BJ (cell line): ENCODE data around the gene RNU5B-1. TPM values are rescaled to one million over a fixed set of nuclear protein-coding genes. Genes with fewer than 3 reads are reported as not detected.
"Not testable (repeated sequence)": the region's sequence is repeated elsewhere in the genome, so short reads cannot be mapped to it uniquely, and the experiment has no call there.

Source experiments
- CTCF ChIA-PET: fragments of 350-600 bp; formaldehyde crosslinking; extraction: SDS; loops from one replicate; lab custom pipeline; 2021; ENCODE audit warnings: antibody characterized with exemption, inconsistent platforms; lab: Yijun Ruan, JAX
- POLR2A ChIA-PET: fragments of 300-600 bp; sonication (Branson Sonifier 250); formaldehyde crosslinking; extraction: SDS; loops from one replicate; lab custom pipeline; 2021; ENCODE audit warnings: antibody characterized with exemption; lab: Charles Lee
- DNase-seq: peaks from one replicate; pipeline ENCODE4 v3.0.0-alpha.2; 2011; ENCODE audit warnings: low read depth
- H3K27me3 ChIP-seq: 2 replicates; pipeline ENCODE4 v1.6.0; 2011; ENCODE audit warnings: low read length; ENCODE audit not compliant: control insufficient read depth, insufficient read depth
- H3K36me3 ChIP-seq: 2 replicates; pipeline ENCODE4 v1.5.1; 2011; ENCODE audit warnings: low read length; ENCODE audit not compliant: control insufficient read depth, insufficient read depth
- H3K4me3 ChIP-seq: 2 replicates; pipeline ENCODE4 v1.5.1; 2011; ENCODE audit warnings: low read depth, mild to moderate bottlenecking, control low read depth, low read length
- polyA plus RNA-seq: library from polyadenylated mRNA; depleted of rRNA; stranded (reverse); fragments of >200 nt; gene quantifications from 2 replicates; pipeline ENCODE4 v1.2.3, GENCODE V29; 2011; rRNA removed
- small RNA-seq: library from RNA; depleted of rRNA; stranded (forward); fragments of <200 nt; gene quantifications from one replicate; pipeline ENCODE3, GENCODE V24; 2012; ENCODE audit warnings: low replicate concordance, low read depth; ENCODE audit not compliant: insufficient read length
- TF ChIP-seq, protein P1 (sequence below): IDR thresholded peaks from 2 replicates; pipeline ENCODE4 v1.5.1; 2011; ENCODE audit warnings: low read depth, mild to moderate bottlenecking, control low read depth, inconsistent platforms, low read length, moderate library complexity; ENCODE audit not compliant: insufficient read depth

RNU5B-1 gene
- polyA plus RNA-seq, 1 experiment, result not detected

- CTCF ChIA-PET, result interaction anchor here (1.3 to 2.7 kb wide), 3 partner anchors 19 to 37 kb away, joined by 4 to 10 read pairs (median 6); no protein-coding TSS in a partner anchor
- POLR2A ChIA-PET, result no interaction called here
- Histone ChIP-seq H3K36me3 (no peaks in the 10 kb centered on the region), H3K4me3 (no peak overlapping the region), H3K27me3 (peaks cover 16% of the 10 kb centered on the region)
- TF ChIP-seq, protein P1, sequence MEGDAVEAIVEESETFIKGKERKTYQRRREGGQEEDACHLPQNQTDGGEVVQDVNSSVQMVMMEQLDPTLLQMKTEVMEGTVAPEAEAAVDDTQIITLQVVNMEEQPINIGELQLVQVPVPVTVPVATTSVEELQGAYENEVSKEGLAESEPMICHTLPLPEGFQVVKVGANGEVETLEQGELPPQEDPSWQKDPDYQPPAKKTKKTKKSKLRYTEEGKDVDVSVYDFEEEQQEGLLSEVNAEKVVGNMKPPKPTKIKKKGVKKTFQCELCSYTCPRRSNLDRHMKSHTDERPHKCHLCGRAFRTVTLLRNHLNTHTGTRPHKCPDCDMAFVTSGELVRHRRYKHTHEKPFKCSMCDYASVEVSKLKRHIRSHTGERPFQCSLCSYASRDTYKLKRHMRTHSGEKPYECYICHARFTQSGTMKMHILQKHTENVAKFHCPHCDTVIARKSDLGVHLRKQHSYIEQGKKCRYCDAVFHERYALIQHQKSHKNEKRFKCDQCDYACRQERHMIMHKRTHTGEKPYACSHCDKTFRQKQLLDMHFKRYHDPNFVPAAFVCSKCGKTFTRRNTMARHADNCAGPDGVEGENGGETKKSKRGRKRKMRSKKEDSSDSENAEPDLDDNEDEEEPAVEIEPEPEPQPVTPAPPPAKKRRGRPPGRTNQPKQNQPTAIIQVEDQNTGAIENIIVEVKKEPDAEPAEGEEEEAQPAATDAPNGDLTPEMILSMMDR, result no peak
- no peak for DNase-seq
Observed at GRCh38 chr15:65349338-65349737, 44.9 kb downstream of the RNU5B-1 start.

DNA sequence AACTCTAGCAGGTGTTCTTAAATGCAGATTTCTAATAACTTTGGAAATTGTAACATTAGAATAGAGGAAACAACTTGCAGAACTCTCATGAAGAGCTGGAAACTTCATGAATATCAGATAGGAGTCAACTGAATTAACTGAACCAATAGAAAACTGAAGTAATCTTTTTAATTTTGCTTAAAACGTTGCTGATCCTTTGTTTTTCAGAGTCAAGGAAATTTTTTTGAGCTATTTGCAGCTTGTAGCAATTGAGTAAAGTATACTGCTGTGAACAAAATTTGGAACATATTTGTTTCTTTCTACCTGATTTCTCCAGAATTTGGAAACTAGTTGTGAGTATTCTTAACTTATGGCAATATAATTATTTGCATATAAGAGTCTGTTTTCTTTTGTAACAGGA lies 47.5 kb downstream of the RNU5B-1 start:
- H3K27me3 ChIP-seq, result peaks cover 24% of the 10 kb centered on the region
- H3K4me3 ChIP-seq, H3K36me3 ChIP-seq, DNase-seq, POLR2A ChIA-PET: not testable (repeated sequence)
- CTCF ChIA-PET, result interaction anchor here (0.6 kb wide), 1 partner anchor 36 kb away, joined by 3 read pairs; no protein-coding TSS in a partner anchor

Small RNA genes lying within 50 kb of the gene (small RNA-seq; reads per million reads assigned to genes)
- gene RNU5A-1 (19.2 reads per million, percentile 83 among the genes with 10 or more reads in this experiment), gene RNU5B-1 (12.9 reads per million, percentile 79 among the genes with 10 or more reads in this experiment), gene SNORA24B (2.5 reads per million, percentile 26 among the genes with 10 or more reads in this experiment)

Other genes with a start within 250 kb of the RNU5B-1 start
- 0.12 and 0.16 TPM in 2 replicates for gene RASL12, start 236.7 kb upstream of the RNU5B-1 start, polyA plus RNA-seq
- not detected in 2 replicates for gene KBTBD13, start 227.9 kb upstream of the RNU5B-1 start, polyA plus RNA-seq
- gene UBAP1L, start 189.5 kb upstream of the RNU5B-1 start, polyA plus RNA-seq, result 0.72 and 1.0 TPM in 2 replicates
- gene PDCD7, start 170.9 kb upstream of the RNU5B-1 start, polyA plus RNA-seq, result 11.8 and 12.0 TPM in 2 replicates
- gene CLPX, start 119.3 kb upstream of the RNU5B-1 start, polyA plus RNA-seq, result 13.3 and 29.7 TPM in 2 replicates
- 0.07 and 0.09 TPM in 2 replicates for gene CILP, start 93.2 kb upstream of the RNU5B-1 start, polyA plus RNA-seq
- 5.1 and 5.2 TPM in 2 replicates for gene PARP16, start 17.8 kb upstream of the RNU5B-1 start, polyA plus RNA-seq
- not detected in 2 replicates for gene RNU5A-1, start 8.6 kb upstream of the RNU5B-1 start, polyA plus RNA-seq
- gene IGDCC3, start 73.3 kb downstream of the RNU5B-1 start, polyA plus RNA-seq, result not detected in 2 replicates
- gene IGDCC4, start 118.3 kb downstream of the RNU5B-1 start, polyA plus RNA-seq, result 1.1 and 1.2 TPM in 2 replicates
- gene DPP8, start 213.0 kb downstream of the RNU5B-1 start, polyA plus RNA-seq, result 21.6 and 29.0 TPM in 2 replicates
- 40.9 and 56.0 TPM in 2 replicates for gene HACD3, start 225.8 kb downstream of the RNU5B-1 start, polyA plus RNA-seq